GM10248 (cell line): ENCODE measurements around the gene LMBR1.
"Not testable (repeated sequence)": the region's sequence is repeated elsewhere in the genome, so short reads cannot be mapped to it uniquely, and the experiment has no call there.

Experiments used
- CTCF ChIA-PET: fragments of 300-600 bp; sonication (Branson Sonifier 250); formaldehyde crosslinking; extraction: SDS; loops from one replicate; lab custom pipeline; 2021; ENCODE audit warnings: antibody characterized with exemption; lab: Yijun Ruan, JAX
- POLR2A ChIA-PET: fragments of 350-650 bp; sonication (Branson Sonifier 250); formaldehyde crosslinking; extraction: SDS; loops from one replicate; lab custom pipeline; 2020; ENCODE audit warnings: antibody characterized with exemption; lab: Yijun Ruan, JAX
- DNase-seq: peaks from one replicate; pipeline ENCODE4 v3.0.0; 2012; ENCODE audit errors: extremely low spot score
- CTCF ChIP-seq: IDR thresholded peaks from 2 replicates; pipeline ENCODE4 v1.5.1; 2012; ENCODE audit warnings: mild to moderate bottlenecking, low read depth; ENCODE audit errors: extremely low read depth, missing control alignments, control extremely low read depth

Gene LMBR1

GRCh38 chr7:156640949-156641485 is 252.0 kb downstream of the LMBR1 start:
- ChIA-PET POLR2A (no interaction called here), CTCF (interaction anchor here (1.0 to 1.9 kb wide), 3 partner anchors 9 to 128 kb away, joined by 3 to 13 read pairs (median 3); no protein-coding TSS in a partner anchor)
- no peak for TF ChIP-seq CTCF
- no peak for DNase-seq

GRCh38 chr7:156640257-156640948 is 252.6 kb downstream of the LMBR1 start, which contains the start of gene RNF32:
TSS of gene RNF32 (plus strand) at chr7:156640774. CDS start at chr7:156643878, 3,104 bp downstream.
- DNase-seq, result peak; percentile 99
- ChIA-PET CTCF (interaction anchor here (1.0 kb wide), 1 partner anchor 10 kb away, joined by 3 read pairs; no protein-coding TSS in a partner anchor), POLR2A (no interaction called here)
- TF ChIP-seq CTCF, result no peak

- DNase-seq, result no peak
- ChIA-PET CTCF (no interaction called here), POLR2A (no interaction called here)
- TF ChIP-seq CTCF, result no peak
Observed at GRCh38 chr7:156639426-156640256, 253.3 kb downstream of the LMBR1 start.

DNA sequence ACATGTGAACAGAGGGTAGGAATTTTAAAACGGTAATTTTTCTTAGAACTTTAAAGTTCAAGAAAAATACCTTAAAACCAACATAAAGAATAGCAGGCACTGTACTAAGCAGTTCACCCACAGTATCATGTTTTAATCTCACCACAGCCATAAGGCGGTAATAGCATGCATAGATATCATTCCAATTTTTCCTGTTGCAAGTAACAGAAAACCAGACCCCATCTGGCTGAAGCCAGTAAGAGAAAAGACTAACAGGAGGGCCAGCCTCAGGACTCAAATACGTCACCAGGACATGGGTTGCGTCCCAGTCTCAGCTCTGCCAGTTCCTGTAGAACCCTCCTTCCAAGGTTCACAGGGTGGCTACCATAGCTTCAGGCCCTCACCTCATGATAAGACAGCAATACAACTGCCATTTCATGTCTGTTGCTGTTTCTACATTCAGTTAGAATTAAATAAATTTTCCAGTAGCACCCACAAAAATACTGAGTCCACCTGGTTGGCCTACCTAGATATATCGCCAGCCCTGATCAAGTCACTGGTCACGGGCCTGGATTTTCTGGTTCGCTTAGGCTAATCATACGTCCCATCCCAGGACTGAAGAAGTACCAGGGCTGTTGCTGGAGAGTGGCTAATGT is 254.4 kb downstream of the LMBR1 start:
- CTCF ChIA-PET, result no interaction called here
- POLR2A ChIA-PET, result no interaction called here
- no peak for DNase-seq
- no peak for TF ChIP-seq CTCF

- CTCF ChIA-PET, DNase-seq, POLR2A ChIA-PET: not testable (repeated sequence)
Observed at GRCh38 chr7:156637093-156637492, 255.9 kb downstream of the LMBR1 start.

DNA sequence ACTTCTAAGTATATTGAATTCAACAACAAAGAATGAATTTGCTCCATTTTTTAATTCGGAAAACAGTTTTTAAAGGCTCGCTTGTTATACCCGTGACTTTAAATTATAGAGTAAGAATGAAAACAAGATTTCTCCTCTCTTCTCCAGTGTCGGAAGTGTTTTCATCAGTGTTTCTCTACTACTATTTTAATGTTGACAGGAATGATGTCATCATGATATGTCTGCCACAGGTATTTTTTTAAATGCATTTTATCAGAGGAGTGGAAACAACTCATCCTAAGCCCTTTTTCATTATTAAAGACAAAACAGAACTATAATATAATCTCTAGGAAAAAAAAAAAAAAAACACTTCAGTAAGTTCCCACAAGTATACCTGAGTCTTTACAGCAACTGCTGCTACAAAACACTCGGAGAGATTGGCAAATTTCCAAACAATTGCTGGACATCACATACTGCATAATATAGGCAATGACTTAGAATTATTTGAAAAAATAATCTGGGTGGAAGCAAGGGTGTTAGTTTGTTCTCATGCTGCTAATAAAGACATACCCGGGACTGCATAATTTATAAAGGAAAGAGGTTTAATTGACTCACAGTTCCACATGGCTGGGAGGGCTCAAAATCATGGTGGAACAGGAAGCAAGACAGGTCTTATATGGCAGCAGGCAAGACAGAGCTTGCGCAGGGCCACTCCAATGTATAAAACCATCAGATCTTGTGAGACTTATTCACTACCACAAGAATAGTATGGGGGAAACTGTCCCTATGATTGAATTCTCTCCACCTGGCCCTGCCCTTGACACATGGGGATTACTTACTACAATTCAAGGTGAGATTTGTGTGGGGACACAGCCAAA is 257.2 kb downstream of the LMBR1 start:
- ChIA-PET POLR2A (no interaction called here), CTCF (interaction anchor here (2.0 kb wide), 1 partner anchor 19 kb away, joined by 4 read pairs; no protein-coding TSS in a partner anchor)
- no peak for DNase-seq
- no peak for TF ChIP-seq CTCF
